ENCODE measurements around the gene PDZK1.

- TF ChIP-seq CTCF (IDR thresholded peaks at IDR 0.05): no peak
- TF ChIP-seq EP300 (IDR thresholded peaks at IDR 0.05): no peak
- TF ChIP-seq POLR2A (IDR thresholded peaks at IDR 0.05): no peak
Measured at GRCh38 chr1:145689922-145690321, 17.2 kb downstream of the PDZK1 start.

Data from ovary (tissue), 3 donors.